HG02759 (cell line): ENCODE results near the gene CHD1L.
"Not testable (repeated sequence)": the region's sequence is repeated elsewhere in the genome, so short reads cannot be mapped to it uniquely, and the experiment has no call there.

Experiments
- ATAC-seq: cut with Tn5 transposase; IDR thresholded peaks from one replicate; pipeline ENCODE4 v1.9.1; 2021; ENCODE audit warnings: mild to moderate bottlenecking, moderate library complexity; ENCODE audit not compliant: unreplicated experiment

Gene CHD1L

GRCh38 chr1:147242449-147243227, at the start of gene CHD1L:
Gene CHD1L (plus strand): TSS chr1:147242684. CDS start chr1:147242704, 20 bp downstream.
- ATAC-seq = peak; percentile 86

- not testable (repeated sequence) for ATAC-seq
Measured at GRCh38 chr1:147197324-147197723, 45.2 kb upstream of the CHD1L start.

- ATAC-seq = no peak
Measured at GRCh38 chr1:147201276-147201675, 41.2 kb upstream of the CHD1L start.

- ATAC-seq = no peak
Measured at GRCh38 chr1:147201786-147202185, 40.7 kb upstream of the CHD1L start.

GRCh38 chr1:147202576-147202975, 39.9 kb upstream of the CHD1L start:
- no peak for ATAC-seq

- no peak for ATAC-seq
Measured at GRCh38 chr1:147204080-147204479, 38.4 kb upstream of the CHD1L start.

- ATAC-seq = no peak
Measured at GRCh38 chr1:147207192-147207591, 35.3 kb upstream of the CHD1L start.

- no peak for ATAC-seq
Measured at GRCh38 chr1:147208619-147209018, 33.9 kb upstream of the CHD1L start.

GRCh38 chr1:147209825-147210821, 32.4 kb upstream of the CHD1L start:
- no peak for ATAC-seq

- ATAC-seq = no peak
Measured at GRCh38 chr1:147210987-147211386, 31.5 kb upstream of the CHD1L start.

GRCh38 chr1:147211577-147211976, 30.9 kb upstream of the CHD1L start:
- ATAC-seq = no peak

GRCh38 chr1:147213271-147213670, 29.2 kb upstream of the CHD1L start:
- ATAC-seq = no peak

GRCh38 chr1:147214325-147214724, 28.2 kb upstream of the CHD1L start:
- ATAC-seq = no peak

GRCh38 chr1:147214842-147215539, 27.5 kb upstream of the CHD1L start:
- no peak for ATAC-seq

GRCh38 chr1:147215540-147215916, 27.0 kb upstream of the CHD1L start:
- ATAC-seq = no peak

GRCh38 chr1:147216124-147216523, 26.4 kb upstream of the CHD1L start:
- ATAC-seq = no peak

- no peak for ATAC-seq
Measured at GRCh38 chr1:147217141-147217540, 25.3 kb upstream of the CHD1L start.

GRCh38 chr1:147218606-147219005, 23.9 kb upstream of the CHD1L start:
- ATAC-seq = no peak

- ATAC-seq = no peak
Measured at GRCh38 chr1:147223740-147224615, 18.5 kb upstream of the CHD1L start.

- ATAC-seq = peak; percentile 78
Measured at GRCh38 chr1:147225193-147225730, 17.2 kb upstream of the CHD1L start, which contains the start of gene FMO5. Gene FMO5 (minus strand): TSS chr1:147225339. CDS start chr1:147225029, 310 bp downstream.
